GM13977 (cell line): ENCODE measurements around the gene ITPR2.

Source experiments
- DNase-seq: peaks from one replicate; pipeline ENCODE4 v3.0.0; 2012; ENCODE audit warnings: low spot score
- CTCF ChIP-seq: IDR thresholded peaks from 2 replicates; pipeline ENCODE4 v1.5.1; 2012; ENCODE audit warnings: mild to moderate bottlenecking, control low read depth; ENCODE audit not compliant: insufficient read depth; ENCODE audit errors: extremely low read depth, missing control alignments
- in situ Hi-C: fragments of 300-500 bp; cut with MboI; formaldehyde crosslinking; loops from one replicate; pipeline ENCODE4 v1.12.0; 2022; ENCODE audit warnings: low sequenced_read_pairs, low pct_unique_long_range_greater_than_20kb, mixed read lengths, inconsistent platforms; ENCODE audit not compliant: unreplicated experiment

Gene ITPR2

GRCh38 chr12:26465419-26466097, 367.4 kb downstream of the ITPR2 start:
- no peak for TF ChIP-seq CTCF
- in situ Hi-C loops: no loop called here
- no peak for DNase-seq

DNA sequence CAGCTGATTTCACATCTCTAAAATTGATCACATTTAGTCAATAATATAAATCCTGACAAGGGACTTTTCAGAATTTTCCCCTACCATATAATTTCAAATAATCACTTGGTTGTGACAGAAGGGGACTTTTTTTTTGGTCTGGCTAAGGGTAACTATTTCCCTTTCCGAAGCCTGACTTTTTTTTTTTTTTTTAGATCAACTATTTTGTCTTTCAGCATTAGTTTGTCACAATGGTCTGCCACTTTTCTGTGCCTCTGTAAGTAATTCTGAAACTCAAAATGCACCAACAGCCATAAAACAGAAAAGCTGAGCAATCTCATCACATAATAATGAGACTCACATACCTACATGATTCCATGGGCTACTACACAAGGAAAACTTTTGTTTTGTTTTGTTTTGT, 371.2 kb downstream of the ITPR2 start:
- peak; percentile 18 for DNase-seq
- in situ Hi-C loops: no loop called here
- no peak for TF ChIP-seq CTCF

DNA sequence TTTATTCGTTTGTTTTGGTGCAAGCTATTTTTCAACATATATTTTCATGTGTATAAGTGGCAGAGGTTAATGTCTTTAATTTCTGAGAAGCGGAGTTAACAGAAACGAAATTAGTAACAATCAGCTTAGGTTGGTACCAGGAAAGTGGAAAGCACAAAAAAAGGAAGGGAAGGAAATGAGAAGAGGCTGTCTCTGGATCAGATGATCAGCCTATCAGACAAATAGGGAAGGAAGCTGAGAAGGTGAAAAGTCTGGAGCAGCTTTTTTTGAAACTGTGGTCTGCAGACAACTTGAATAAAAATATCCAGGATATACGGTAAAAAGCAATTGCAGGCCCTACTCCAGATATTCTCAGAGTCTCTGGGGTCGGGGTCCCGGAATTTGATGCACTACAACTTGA, 372.6 kb downstream of the ITPR2 start:
- no peak for TF ChIP-seq CTCF
- DNase-seq: no peak
- in situ Hi-C loops: no loop called here

GRCh38 chr12:26455936-26456574, 376.9 kb downstream of the ITPR2 start:
- in situ Hi-C loops: no loop called here
- DNase-seq: no peak
- no peak for TF ChIP-seq CTCF

DNA sequence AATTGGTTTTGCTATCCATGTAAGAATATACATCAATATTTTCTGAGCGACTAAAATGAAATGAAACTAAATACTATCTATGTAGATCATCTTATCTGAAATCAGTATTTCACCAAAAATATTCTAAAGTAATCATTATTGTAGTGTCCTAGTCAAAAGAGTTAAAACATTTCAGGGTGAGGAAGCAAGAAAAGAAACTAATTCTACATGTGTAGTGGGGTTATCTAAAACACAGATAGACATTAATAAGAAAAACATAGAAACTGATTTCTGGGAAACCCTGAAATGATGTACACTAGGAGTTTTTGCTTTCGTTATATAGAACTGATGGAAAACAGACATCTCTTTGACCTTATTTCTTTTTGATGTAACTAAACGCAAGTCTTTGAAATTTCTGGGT, 379.7 kb downstream of the ITPR2 start:
- in situ Hi-C loops: no loop called here
- TF ChIP-seq CTCF: no peak
- DNase-seq: no peak

GRCh38 chr12:26452511-26452910, 380.5 kb downstream of the ITPR2 start:
- TF ChIP-seq CTCF: no peak
- DNase-seq: no peak
- in situ Hi-C loops: no loop called here

- in situ Hi-C loops: no loop called here
- TF ChIP-seq CTCF: no peak
- no peak for DNase-seq
Observed at GRCh38 chr12:26451763-26452162, 381.2 kb downstream of the ITPR2 start.
